ENCODE measurements around the gene SLC35F3. TPM values are rescaled to one million over a fixed set of nuclear protein-coding genes. Genes with fewer than 3 reads are reported as not detected.

Gene SLC35F3
- total RNA-seq, 2 experiments from 2014 or later, result 7.5 to 8.1 TPM

DNA sequence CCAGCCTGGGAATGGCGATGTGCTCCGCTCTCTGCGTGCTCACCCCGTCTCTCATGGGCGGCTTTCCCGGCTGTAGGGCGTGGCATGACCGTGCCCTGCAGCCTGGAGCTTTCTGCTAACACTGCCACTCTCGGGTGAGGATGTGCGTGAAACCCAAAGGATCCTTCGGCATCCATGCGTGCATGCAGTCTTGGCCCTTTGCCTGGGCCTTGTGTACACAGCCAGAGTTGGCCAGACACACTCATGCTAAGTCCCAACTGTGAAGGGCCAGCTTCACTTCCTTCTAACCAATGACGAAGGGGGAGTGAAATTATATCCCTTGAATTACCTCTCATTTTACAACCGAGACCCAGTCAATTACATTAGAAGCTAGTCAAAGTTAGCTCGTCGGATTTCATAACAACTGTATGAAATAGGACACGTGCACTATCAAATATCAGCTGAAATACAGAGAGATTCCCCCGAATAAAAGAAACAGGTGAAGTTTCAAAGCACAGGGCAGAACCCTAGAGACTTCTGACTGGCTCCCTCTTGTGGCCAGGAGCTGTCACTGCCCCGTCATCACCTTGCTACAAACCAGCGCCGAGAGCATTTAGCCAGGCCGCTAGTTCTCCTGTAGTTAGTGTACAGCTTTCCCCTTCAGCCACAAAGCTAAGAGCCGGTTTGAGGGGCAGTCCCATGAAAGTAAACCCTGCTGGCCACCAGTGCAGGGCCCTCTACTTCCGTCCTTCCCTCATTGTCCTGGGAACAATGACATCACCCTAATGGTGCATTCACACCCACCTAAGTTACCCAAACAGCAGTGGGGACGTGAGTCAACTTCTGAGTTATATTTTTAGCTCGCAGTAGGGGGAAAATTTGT lies 405.4 kb downstream of the SLC35F3 start:
- H3K9me3 Mint-ChIP-seq, result no peaks in the 10 kb centered on the region
- H3K27me3 Mint-ChIP-seq, result no peaks in the 10 kb centered on the region
- DNase-seq, result peak; percentile 64
- H3K4me1 Mint-ChIP-seq, result peaks cover 36% of the 10 kb centered on the region
- H3K4me3 Mint-ChIP-seq, result peak overlapping the region; percentile 12
- peak overlapping the region; percentile 78 for H3K27ac Mint-ChIP-seq
- H3K36me3 Mint-ChIP-seq, result no peaks in the 10 kb centered on the region

- no peak overlapping the region for H3K4me3 Mint-ChIP-seq
- no peaks in the 10 kb centered on the region for H3K9me3 Mint-ChIP-seq
- no peaks in the 10 kb centered on the region for H3K27me3 Mint-ChIP-seq
- DNase-seq, result no peak
- no peak overlapping the region for H3K27ac Mint-ChIP-seq
- H3K36me3 Mint-ChIP-seq, result no peaks in the 10 kb centered on the region
- H3K4me1 Mint-ChIP-seq, result peaks cover 40% of the 10 kb centered on the region
Observed at GRCh38 chr1:234310460-234310817, 406.0 kb downstream of the SLC35F3 start.

DNA sequence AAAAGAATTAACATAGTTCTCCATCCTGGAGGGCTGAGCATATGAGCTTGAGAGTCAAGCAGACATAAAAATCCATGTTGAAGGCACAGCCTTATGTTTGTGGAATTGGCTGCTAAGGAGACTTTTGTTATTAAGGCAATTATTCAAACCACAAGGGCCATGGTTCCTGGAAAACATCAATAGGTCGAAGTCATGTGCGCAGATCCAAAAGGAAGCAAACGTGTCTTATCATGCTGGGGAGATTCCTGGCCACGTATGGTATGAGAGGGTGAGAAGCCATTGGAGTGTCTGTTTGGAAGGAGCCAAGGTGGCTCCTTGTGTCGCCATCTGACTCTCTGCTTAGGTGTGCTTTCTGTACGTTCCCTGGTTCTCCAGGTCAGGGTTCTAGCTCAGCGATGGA lies 406.9 kb downstream of the SLC35F3 start:
- Mint-ChIP-seq H3K27me3 (no peaks in the 10 kb centered on the region), H3K36me3 (peaks cover under 1% of the 10 kb centered on the region)

DNA sequence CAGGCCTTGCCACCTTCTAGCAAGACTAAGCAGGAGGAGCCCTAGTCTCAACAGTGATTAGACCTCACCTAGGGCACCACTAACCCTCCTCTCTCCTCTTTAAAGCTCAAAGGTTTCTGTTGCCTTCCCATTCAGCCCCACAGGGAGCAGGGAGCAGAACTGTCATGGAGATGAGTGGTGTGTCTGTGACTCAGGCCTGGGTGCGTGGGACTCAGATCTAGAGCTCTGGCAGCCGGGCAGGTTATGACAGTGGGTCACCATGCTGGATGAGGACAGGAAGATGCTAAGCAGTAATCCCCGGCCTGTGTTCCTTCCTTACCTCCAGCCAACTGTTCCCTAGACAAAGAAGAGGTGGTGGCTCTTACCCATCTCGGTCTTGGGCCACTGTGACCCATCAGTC lies 408.7 kb downstream of the SLC35F3 start:
- no peaks in the 10 kb centered on the region for H3K9me3 Mint-ChIP-seq
- peaks cover 60% of the 10 kb centered on the region for H3K4me1 Mint-ChIP-seq
- no peak for DNase-seq
- peaks cover 3% of the 10 kb centered on the region for H3K36me3 Mint-ChIP-seq
- H3K27ac Mint-ChIP-seq, result peak overlapping the region; percentile 94
- H3K4me3 Mint-ChIP-seq, result no peak overlapping the region
- no peaks in the 10 kb centered on the region for H3K27me3 Mint-ChIP-seq

More for the DNA sequence above, 406.9 kb downstream of the SLC35F3 start:
- no peak for DNase-seq
- H3K4me3 Mint-ChIP-seq, result no peak overlapping the region
- no peak overlapping the region for H3K27ac Mint-ChIP-seq
- no peaks in the 10 kb centered on the region for H3K9me3 Mint-ChIP-seq
- H3K4me1 Mint-ChIP-seq, result peaks cover 48% of the 10 kb centered on the region

DNA sequence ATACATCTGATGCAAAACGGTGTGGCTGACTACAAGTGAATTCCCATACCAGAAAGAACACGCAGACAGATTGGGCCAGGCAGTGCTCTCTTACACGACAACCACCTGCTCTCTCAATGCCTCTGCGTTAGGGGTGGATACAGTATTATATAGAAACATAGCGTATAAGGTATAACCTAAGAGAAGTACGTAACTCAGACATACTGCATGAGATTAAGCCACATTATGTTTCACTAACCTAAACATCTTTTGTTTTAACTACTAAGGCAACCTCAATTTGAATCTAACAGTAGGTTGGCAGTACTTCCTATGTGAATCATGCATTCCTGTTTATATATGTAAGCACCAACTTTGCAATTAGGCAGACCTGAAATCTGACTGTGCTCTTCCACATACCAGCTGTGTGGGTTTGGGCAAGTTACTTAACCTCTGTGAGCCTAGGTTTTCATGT lies 410.6 kb downstream of the SLC35F3 start:
- H3K9me3 Mint-ChIP-seq, result no peaks in the 10 kb centered on the region
- H3K4me3 Mint-ChIP-seq, result peak overlapping the region; percentile 47
- peak overlapping the region; percentile 94 for H3K27ac Mint-ChIP-seq
- peak; percentile 23 for DNase-seq
- peaks cover 53% of the 10 kb centered on the region for H3K4me1 Mint-ChIP-seq
- H3K36me3 Mint-ChIP-seq, result peaks cover 3% of the 10 kb centered on the region
- no peaks in the 10 kb centered on the region for H3K27me3 Mint-ChIP-seq

GRCh38 chr1:234315588-234315987 lies 411.1 kb downstream of the SLC35F3 start:
- H3K4me1 Mint-ChIP-seq, result peaks cover 50% of the 10 kb centered on the region

DNA sequence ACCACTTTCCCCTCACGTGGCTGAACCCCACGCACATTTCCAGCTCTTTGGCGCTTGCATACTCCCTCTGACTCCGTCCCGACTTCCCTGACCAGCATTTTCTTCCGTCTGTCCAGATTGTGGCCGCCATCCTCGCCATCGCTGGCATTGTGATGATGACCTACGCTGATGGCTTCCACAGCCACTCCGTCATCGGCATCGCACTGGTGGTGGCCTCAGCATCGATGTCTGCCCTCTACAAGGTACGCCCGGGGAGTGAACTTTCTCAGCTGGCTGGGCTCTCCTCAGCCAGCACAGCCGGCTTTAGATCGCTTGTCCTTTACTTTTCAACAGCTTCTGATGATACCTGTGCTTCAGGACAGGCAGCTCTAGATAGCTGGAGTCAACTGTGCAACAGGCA lies 412.0 kb downstream of the SLC35F3 start:
- H3K4me1 Mint-ChIP-seq, result peaks cover 46% of the 10 kb centered on the region
- H3K36me3 Mint-ChIP-seq, result peaks cover 3% of the 10 kb centered on the region
- H3K27me3 Mint-ChIP-seq, result no peaks in the 10 kb centered on the region
- DNase-seq, result no peak
- no peak overlapping the region for H3K4me3 Mint-ChIP-seq
- no peaks in the 10 kb centered on the region for H3K9me3 Mint-ChIP-seq
- peak overlapping the region; percentile 94 for H3K27ac Mint-ChIP-seq

More at GRCh38 chr1:234315588-234315987, 411.1 kb downstream of the SLC35F3 start:
- Mint-ChIP-seq H3K27ac (peak overlapping the region; percentile 94), H3K27me3 (no peaks in the 10 kb centered on the region), H3K9me3 (no peaks in the 10 kb centered on the region), H3K36me3 (peaks cover 3% of the 10 kb centered on the region), H3K4me3 (peak overlapping the region; percentile 35)
- DNase-seq, result peak; percentile 32

DNA sequence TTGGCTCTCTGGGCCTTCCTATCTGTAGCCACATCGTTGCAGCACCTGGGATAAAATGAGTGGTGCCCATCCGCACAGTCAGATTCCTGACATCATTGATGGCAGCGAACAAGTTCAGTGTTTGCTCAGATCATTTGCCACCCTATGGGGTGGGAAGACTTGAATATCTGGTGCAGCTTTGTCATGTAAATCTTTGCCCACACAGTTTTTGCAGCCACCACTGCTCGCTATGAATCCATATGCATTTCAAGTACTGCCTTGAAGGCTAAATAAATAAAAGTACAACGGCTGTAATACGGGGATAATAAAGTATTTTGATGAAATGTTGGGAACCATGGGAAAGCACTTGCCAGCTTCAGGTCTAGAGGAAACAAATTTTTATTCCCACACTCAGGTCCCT lies 412.5 kb downstream of the SLC35F3 start:
- Mint-ChIP-seq H3K27me3 (no peaks in the 10 kb centered on the region), H3K4me1 (peaks cover 45% of the 10 kb centered on the region), H3K36me3 (peaks cover 3% of the 10 kb centered on the region), H3K9me3 (no peaks in the 10 kb centered on the region), H3K27ac (peak overlapping the region; percentile 94), H3K4me3 (no peak overlapping the region)
- no peak for DNase-seq

- Mint-ChIP-seq H3K36me3 (peaks cover 3% of the 10 kb centered on the region), H3K27me3 (peaks cover 11% of the 10 kb centered on the region), H3K4me3 (no peak overlapping the region), H3K4me1 (peaks cover 29% of the 10 kb centered on the region), H3K27ac (no peak overlapping the region), H3K9me3 (no peaks in the 10 kb centered on the region)
- no peak for DNase-seq
Observed at GRCh38 chr1:234320069-234320468, 415.6 kb downstream of the SLC35F3 start.

DNA sequence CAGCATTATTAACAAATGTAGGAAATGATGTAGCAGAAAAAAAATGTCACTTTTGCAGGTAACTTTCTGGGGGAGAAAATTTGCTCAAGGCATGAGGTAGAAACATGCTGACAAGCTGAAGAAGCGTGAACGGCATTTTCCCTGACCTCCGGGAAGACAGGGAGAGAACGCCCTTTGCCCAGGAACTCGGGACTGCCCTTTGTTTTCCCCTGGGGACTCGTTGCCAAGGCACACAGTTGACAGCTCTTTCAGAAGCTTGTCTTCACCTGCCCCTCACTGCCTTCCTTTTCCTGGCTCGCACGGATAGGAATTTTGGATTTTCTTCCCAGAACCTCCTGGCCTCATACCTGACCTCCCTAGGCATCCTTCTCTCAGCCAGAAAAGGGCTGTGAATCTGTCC lies 416.1 kb downstream of the SLC35F3 start:
- peaks cover 26% of the 10 kb centered on the region for H3K4me1 Mint-ChIP-seq
- H3K27ac Mint-ChIP-seq, result no peak overlapping the region
- H3K4me3 Mint-ChIP-seq, result no peak overlapping the region
- no peaks in the 10 kb centered on the region for H3K9me3 Mint-ChIP-seq
- no peak for DNase-seq
- peaks cover 11% of the 10 kb centered on the region for H3K27me3 Mint-ChIP-seq
- H3K36me3 Mint-ChIP-seq, result peaks cover 3% of the 10 kb centered on the region

DNA sequence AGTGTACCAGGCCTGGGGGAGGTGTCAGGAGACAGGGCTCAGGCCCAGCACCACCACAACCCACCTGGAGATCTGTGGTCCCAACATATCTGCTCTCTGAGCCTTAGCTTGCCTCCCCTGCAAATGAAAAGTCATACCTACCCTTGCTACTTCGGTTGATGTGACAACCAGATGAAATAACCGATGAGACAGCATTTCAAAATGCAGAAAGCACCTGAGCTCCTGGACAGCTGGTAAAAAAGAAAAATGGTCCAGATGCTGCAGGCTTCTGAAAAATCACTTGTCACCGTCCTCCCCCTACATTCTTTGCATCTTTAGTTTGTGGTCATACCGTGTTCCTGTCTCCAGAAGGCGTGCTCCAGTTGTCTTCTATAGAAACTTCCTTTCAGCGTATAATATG lies 416.8 kb downstream of the SLC35F3 start:
- H3K4me3 Mint-ChIP-seq, result no peak overlapping the region

GRCh38 chr1:234322097-234322496 lies 417.6 kb downstream of the SLC35F3 start:
- Mint-ChIP-seq H3K4me1 (peaks cover 26% of the 10 kb centered on the region), H3K27me3 (peaks cover 17% of the 10 kb centered on the region), H3K4me3 (no peak overlapping the region), H3K9me3 (no peaks in the 10 kb centered on the region), H3K27ac (no peak overlapping the region), H3K36me3 (peaks cover 1% of the 10 kb centered on the region)
- no peak for DNase-seq

More for the DNA sequence above, 416.8 kb downstream of the SLC35F3 start:
- H3K27me3 Mint-ChIP-seq, result peaks cover 17% of the 10 kb centered on the region
- no peak for DNase-seq
- H3K4me1 Mint-ChIP-seq, result peaks cover 26% of the 10 kb centered on the region
- H3K9me3 Mint-ChIP-seq, result no peaks in the 10 kb centered on the region
- no peak overlapping the region for H3K27ac Mint-ChIP-seq
- peaks cover 3% of the 10 kb centered on the region for H3K36me3 Mint-ChIP-seq

DNA sequence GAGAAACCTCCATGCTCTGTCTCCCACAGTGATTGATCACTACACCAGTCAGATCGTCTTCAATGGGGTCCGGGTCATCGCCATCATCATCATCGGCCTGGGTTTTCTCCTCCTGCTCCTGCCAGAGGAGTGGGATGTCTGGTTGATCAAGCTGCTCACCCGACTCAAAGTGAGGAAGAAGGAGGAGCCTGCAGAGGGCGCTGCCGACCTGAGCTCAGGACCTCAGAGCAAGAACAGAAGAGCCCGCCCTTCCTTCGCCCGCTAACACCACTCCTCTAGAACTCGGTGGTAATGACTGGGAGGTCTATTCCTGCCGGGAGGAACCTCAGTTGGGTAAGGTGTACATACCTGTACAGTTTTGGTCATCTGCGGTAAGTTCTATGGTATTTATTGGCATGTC lies 418.5 kb downstream of the SLC35F3 start:
- Mint-ChIP-seq H3K27ac (no peak overlapping the region), H3K4me1 (peaks cover 20% of the 10 kb centered on the region), H3K36me3 (no peaks in the 10 kb centered on the region), H3K9me3 (no peaks in the 10 kb centered on the region), H3K27me3 (peaks cover 17% of the 10 kb centered on the region), H3K4me3 (no peak overlapping the region)
- DNase-seq, result peak; percentile 15

DNA sequence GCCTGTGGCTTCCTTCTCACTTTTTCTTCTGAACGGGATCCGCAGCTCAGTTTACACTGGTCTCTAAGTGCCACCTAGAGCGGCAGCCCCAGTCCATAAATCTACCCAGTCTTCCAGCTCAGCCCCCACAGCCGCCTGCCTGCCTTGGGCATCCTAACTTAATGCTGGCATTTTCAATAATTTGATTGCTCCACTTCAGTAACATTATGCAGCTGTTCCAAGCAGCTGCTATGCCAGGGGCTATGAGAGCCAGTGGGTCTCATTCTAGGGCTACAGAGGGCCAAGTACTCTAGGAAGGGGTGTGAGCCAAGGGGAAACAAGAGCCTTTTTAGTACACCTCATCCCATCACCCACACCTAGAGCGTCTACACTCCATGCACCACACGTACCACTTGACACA lies 420.3 kb downstream of the SLC35F3 start:
- Mint-ChIP-seq H3K27me3 (peaks cover 19% of the 10 kb centered on the region), H3K27ac (no peak overlapping the region), H3K36me3 (no peaks in the 10 kb centered on the region), H3K4me1 (peaks cover 20% of the 10 kb centered on the region), H3K4me3 (no peak overlapping the region), H3K9me3 (no peaks in the 10 kb centered on the region)
- no peak for DNase-seq

- Mint-ChIP-seq H3K4me1 (peaks cover 20% of the 10 kb centered on the region), H3K9me3 (no peaks in the 10 kb centered on the region), H3K36me3 (no peaks in the 10 kb centered on the region), H3K4me3 (peak overlapping the region; percentile 77), H3K27me3 (peaks cover 22% of the 10 kb centered on the region), H3K27ac (peak overlapping the region; percentile 81)
- no peak for DNase-seq
Observed at GRCh38 chr1:234325878-234326496, 421.5 kb downstream of the SLC35F3 start.

Data from activated naive CD8-positive, alpha-beta T cell treated with anti-CD3 and anti-CD28 coated beads for 36 hours (primary cell).